HG02870 (cell line): ENCODE measurements around the gene BMF.

Experiments used
- ATAC-seq: cut with Tn5 transposase; IDR thresholded peaks from one replicate; pipeline ENCODE4 v1.9.1; 2021; ENCODE audit warnings: mild to moderate bottlenecking, moderate library complexity; ENCODE audit not compliant: unreplicated experiment

The BMF gene

GRCh38 chr15:40104296-40104864 lies 4.3 kb downstream of the BMF start:
- no peak for ATAC-seq

- no peak for ATAC-seq
These were observed 4.8 kb downstream of the BMF start for GRCh38 chr15:40103864-40104271.

DNA sequence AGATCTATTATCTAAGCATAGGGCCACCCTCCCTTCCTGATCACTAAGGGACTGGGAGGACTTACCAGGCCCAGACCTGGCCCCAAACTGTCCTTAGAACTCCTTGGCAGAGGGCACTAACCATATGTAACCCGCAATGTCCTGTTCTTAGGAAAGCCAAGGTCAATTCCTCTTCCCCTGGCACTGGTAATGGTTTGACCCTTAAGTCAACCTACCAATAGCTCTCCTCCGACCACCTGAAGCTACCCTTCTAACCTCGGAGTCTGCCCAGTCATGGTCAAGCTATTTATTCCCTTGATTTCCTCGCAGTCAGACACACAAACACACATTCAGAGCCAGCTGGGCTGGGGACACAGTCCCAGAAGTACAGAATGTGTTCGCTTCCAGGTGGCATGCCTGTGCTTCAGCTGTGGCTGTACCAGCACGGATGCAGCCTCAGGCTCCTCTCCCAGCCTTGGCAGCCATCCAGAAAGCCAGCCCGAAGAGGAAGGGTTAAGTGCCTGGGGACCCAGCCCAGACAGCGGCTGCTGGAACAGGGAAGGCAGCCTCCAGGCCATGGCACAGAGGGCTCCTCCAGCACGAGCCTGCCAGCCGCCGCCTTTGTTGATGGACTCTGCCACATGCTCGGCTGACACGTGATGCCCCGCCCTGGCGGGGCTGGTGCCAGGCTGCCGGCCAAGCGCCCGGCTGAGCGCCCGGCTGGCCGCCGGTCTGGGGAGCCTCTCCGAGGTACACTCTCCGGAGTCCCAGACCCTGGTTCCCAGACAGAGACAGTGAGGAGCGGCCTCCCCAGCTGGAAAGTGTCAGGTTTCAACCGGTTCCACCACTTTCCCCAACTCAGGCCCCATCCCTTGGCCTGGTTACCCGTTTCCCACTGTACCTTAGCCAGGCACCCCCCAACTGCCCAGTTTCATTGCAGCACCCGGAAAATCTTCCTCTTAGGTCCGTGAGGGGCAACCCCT lies 5.5 kb downstream of the BMF start:
- ATAC-seq: no peak

DNA sequence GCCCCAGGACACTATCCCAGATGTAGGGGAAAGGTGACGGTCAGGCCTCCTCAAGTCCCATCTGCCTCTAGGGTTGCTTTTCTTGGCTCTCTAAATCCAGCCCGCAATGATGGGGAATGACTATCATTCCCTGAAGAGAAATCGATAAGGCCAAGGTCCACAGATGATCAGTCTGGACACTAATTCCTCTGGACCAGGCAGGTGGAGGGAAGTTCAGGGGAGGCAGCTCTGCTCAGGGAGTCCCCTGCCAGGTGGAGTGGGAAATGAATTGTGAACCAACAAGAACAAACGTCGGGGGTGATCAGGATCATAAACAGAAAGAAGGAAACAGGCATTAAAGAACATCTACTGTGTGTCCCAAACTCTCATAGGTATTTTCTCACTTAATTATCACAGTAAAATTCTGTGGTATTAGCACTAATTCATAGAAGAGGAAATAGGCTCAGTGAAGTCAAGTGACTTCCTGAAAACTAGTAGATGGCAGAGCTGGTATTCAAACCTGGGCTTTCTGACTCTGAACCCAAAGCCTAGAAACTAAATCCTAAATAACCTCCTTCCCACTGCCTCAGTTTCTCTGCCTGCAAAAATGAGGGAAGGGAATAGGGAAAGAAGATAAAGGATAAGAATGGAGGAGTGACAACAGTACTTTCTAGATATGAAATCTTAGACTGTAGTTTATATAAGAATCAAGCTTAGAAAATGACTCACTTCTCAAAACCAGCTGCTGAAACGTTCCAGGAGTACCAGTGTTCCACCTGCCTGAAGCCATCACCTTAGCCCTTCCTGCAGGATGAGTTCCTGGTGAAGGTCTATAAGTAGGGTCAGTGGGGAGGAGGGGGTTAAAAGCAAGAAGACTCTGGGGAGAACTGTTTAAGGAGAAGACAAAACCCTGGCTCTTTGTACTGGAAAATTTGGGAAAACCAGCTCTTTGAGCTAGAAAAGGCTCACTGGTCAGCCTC lies 7.5 kb downstream of the BMF start:
- no peak for ATAC-seq

DNA sequence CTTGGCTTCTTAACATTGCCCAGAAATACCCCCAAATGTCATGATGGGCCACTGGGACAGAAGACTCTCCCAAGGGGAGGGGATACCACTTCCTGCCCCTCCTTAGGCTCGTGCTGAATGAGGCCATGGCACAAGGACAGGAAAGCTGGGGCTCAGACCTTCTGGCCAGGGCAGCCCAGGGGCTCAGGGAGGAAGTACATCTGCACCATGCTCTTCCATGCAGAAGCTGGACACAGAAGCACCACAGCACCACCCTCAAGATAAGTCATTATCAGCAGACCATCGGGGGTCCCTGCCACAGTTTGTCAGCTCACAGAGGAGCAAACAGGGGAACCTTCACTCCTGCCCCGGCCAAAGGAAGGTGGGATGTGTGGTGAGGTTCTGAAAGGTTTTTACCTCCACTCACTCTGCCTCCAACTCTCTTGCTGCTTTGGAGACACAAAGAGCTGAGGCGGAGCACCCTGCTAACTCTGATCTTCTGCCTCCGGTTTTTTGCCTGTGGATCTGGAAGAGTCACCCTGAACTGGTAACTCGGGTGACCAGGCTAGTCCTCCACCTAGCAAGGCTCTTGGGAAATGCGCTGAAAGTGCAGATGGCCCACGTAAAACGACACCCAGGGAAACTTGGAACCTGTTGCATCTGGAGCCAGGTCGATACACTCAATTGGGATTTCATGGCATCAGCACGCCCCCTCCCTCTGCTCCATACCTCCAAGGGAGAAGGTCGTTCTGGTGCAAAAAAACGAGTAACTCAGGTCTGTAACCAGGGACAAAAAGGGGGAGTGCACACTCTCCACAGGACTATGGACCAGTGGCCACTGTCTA lies 8.3 kb downstream of the BMF start:
- no peak for ATAC-seq

- ATAC-seq: peak; percentile 80
These were observed 10.0 kb downstream of the BMF start for GRCh38 chr15:40098489-40099261.

GRCh38 chr15:40097968-40098476 lies 10.7 kb downstream of the BMF start:
- no peak for ATAC-seq

DNA sequence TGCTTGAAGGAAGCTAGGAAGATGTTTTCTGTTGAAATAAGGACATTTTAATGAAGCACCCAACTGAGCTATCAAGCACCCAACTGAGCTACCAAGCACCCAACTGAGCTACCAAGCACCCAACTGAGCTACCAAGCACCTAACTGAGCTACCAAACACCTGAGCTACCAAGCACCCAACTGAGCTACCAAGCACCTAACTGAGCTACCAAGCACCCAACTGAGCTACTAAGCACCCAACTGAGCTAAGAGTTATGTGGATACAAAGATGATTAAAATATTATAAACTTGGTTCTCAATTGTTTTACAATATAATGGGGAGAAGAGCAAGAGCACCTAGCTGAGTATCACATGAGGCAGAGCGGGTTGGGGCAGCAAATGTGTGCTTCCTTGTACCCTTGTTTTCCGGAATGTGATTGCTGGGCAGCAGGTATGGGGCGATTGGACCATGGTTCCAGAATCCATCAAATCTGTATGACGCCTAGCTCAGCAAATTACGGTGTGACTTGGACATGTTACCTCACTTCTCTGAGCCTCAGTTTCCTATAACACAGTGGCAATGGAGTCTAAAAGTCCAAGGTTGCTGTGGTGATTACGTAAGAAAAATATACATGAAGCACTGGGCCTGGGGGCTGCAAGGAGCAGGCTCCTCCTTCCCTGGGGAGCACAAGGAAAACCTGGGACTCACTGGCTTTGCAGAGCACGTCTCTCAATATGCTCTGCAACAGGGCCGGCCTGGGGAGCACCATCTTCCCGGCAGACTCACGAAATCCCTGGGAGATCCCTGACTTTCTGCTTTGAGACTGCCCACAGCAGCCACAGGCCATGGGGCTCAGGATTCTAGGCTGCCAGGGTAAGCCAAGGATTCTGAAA lies 11.3 kb downstream of the BMF start:
- ATAC-seq: no peak

DNA sequence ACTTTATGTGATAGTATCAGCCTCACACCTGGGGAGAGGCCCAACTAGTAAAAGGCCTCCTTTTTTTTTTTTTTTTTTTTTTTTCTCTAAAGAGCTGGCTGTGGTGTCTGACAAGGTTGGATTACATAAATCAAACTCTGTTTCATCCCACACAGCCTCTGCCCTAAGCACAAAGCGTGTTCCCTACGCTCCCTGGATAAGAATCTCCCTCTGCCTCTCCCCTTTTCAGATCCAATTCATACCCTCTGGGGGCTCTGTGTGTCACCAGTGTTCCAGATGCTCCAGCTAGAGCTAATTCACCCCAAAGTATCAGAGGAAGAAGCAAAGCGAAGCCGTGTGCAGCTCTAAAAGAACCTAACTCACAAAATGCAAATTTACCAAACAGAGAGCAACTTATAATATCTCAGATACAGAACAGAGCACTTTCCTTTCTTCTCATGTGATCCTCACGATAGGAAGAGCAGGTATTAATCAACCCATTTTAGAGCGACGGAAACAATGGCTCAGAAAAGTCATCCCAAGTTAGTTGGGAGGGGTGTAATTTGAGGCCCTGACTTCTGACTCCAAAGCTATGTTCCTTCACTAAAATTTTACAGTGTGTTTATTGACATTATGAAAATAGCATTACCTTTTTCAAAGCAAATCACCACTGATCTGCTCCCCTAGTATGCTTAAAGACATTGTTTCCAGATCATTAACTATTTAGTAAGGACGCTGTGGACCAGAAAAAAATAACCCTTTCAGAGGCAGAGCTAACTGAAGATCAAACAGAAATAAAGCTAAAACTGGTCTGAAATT lies 12.4 kb downstream of the BMF start:
- peak; percentile 36 for ATAC-seq

GRCh38 chr15:40095371-40096093 lies 13.1 kb downstream of the BMF start:
- ATAC-seq: no peak

- ATAC-seq: no peak
These were observed 14.5 kb downstream of the BMF start for GRCh38 chr15:40094156-40094555.

GRCh38 chr15:40092979-40093869 lies 15.5 kb downstream of the BMF start:
- ATAC-seq: no peak

GRCh38 chr15:40092256-40092978 lies 16.3 kb downstream of the BMF start:
- ATAC-seq: no peak

GRCh38 chr15:40091861-40092255 lies 16.8 kb downstream of the BMF start:
- no peak for ATAC-seq

DNA sequence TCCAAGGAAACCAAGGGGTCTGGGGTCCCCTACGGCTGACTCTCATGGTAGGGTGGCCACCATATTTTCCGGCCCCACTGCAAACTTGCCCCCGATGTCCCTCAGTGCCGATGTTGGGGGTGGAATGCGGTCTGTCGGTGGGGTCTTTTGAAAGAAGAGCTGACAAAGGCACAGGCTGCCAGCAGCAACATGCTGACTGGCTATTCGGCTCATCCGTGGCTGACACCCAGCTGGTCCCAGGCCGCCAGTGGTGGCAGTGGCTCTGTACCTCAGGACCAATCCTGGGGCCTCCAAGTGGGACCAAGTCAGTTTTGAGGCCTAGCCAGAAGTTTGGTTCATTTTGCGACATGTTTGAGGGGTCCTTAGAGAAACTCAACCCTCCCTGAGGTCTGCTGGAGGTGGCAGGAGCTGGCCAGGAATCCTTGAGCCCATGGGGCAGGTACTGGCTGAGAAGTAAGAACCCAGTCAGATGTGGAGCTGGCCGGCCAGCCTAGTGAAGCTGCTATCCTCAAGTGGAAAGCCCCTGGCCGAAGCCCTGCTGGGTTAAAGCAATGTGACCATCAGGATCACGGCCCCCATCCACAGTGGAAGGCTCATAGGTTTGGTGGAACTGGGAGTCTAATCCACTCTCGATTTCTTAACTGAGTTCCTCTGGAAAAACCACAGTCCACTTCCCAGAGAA lies 17.8 kb downstream of the BMF start:
- no peak for ATAC-seq
